HCEC 1CT (cell line): ENCODE results near the gene TTBK2.
"Not testable (repeated sequence)": the region's sequence is repeated elsewhere in the genome, so short reads cannot be mapped to it uniquely, and the experiment has no call there.

Experiments
- DNase-seq: peaks from one replicate; pipeline ENCODE4 v3.0.0-alpha.2; 2017

The TTBK2 gene

GRCh38 chr15:42903388-42904324 lies 16.9 kb downstream of the TTBK2 start:
- DNase-seq = no peak

DNA sequence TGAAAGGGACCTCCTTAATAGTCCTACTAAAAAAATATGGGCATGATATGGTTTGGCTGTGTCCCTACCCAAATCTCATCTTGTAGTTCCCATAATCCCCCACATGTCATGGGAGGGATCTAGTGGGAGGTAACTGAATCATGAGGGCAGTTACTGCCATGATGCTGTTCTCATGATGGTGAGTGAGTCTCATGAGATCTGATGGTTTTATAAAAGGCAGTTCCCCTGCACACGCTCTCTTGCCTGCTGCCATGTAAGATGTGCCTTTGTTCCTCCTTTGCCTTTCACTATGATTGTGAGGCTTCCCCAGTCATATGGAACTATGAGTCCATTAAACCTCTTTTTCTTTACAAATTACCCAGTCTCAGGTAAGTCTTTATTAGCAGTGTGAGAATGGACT lies 26.7 kb downstream of the TTBK2 start:
- DNase-seq = not testable (repeated sequence)

- no peak for DNase-seq
Measured at GRCh38 chr15:42891569-42891968, 29.0 kb downstream of the TTBK2 start.

DNA sequence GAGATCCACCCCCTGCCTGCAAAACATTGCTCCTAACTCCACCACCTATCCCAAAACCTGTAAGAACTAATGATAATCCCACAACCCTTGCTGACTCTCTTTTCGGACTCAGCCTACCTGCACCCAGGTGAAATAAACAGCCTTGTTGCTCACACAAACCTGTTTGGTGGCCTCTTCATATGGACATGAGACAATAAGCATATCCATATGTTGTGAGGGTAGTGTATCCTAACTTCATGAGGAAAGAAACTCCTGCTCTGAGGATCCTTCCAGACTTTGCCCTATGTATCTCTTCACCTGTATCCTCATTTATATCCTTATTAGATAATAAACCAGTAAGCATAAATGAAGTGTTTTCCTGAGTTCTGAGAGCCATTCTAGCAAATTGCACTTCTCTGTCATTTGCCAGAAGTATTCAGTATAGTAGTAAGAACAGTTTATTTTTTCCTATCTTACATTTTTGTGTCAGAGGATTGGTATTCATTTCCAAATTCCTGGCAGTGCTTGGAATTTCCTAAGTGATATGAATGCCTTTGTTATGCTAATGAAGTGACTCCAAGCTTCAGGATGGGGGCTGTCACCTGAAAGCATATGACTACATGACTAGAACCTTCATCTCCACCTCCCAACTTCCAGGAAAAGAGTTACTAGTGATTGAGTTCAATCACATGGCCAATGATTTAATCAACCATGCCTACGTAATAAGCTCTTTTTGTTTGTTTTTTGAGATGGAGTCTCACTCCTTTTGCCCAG lies 30.2 kb downstream of the TTBK2 start:
- DNase-seq = peak; percentile 78

GRCh38 chr15:42887384-42887783 lies 33.2 kb downstream of the TTBK2 start:
- not testable (repeated sequence) for DNase-seq

GRCh38 chr15:42880121-42880520 lies 40.5 kb downstream of the TTBK2 start:
- no peak for DNase-seq

GRCh38 chr15:42879443-42879842 lies 41.1 kb downstream of the TTBK2 start:
- DNase-seq = no peak

DNA sequence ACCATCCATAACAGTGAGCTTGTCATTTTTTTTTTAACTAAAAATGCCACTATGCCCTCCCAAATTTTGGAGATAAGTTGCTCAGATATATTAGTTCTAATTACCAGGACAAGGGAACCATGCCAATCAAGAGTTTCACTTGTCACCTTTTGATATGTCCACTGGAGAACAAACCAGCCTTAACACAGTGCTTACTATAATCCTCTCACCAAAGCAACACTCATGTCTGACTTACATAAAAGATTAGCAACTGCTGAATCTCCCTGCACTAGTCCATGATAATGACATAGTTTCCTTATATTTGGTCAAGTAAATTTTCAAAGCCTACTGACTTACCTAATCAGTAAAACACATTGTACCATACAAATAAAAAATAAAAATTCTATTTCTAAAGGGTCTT lies 44.4 kb downstream of the TTBK2 start:
- DNase-seq = no peak

- no peak for DNase-seq
Measured at GRCh38 chr15:42868683-42869082, 51.9 kb downstream of the TTBK2 start.

DNA sequence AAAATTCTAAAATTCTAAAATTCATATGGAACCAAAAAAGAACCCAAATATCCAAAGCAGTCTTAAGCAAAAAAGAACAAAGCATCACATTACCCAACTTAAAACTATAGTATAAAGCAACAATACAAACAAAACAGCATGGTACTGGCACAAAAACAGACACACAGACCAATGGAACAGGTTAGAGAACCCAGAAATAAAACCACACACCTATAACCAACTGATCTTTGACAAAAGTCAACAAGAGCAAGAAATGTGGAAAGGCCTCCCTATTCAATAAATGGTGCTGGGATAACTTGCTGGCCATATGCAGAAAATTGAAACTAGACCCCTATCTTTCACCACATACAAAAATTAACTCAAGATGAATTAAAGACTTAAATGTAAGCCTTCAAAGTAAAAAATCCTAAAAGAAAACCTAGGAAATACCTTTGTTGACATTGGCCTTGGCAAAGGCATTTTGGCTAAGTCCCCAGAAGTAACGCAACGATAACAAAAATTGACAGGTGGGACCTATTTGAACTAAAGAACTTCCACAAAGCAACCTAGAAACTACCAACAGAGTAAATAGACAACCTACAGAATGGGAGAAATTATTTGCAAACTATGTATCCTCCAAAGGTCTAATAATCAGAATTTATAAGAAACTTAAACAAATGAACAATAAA lies 56.9 kb downstream of the TTBK2 start:
- no peak for DNase-seq

GRCh38 chr15:42858999-42859789 lies 61.4 kb downstream of the TTBK2 start:
- DNase-seq = no peak

- DNase-seq = no peak
Measured at GRCh38 chr15:42858540-42858939, 62.0 kb downstream of the TTBK2 start.

DNA sequence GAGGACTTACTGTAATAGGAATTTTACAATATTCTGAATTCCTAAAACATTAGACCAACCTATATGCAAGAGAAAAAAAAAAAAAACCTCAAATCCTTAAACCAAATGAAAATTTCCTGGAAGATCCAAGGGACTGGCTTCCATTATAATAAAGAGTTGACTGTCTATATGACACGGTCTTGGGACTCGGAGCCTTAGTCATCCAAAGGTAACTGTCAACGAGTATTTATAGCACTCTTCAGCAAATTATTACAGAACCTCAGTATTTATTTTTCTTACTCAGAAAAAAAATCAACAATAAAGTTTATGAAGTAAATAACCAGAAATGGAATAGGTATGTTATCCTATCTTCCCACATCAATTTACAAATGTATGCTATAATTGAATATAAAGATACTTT lies 66.0 kb downstream of the TTBK2 start:
- no peak for DNase-seq

- no peak for DNase-seq
Measured at GRCh38 chr15:42849836-42850235, 70.7 kb downstream of the TTBK2 start.

GRCh38 chr15:42848846-42849245 lies 71.7 kb downstream of the TTBK2 start:
- no peak for DNase-seq

- DNase-seq = no peak
Measured at GRCh38 chr15:42846647-42847046, 73.9 kb downstream of the TTBK2 start.

DNA sequence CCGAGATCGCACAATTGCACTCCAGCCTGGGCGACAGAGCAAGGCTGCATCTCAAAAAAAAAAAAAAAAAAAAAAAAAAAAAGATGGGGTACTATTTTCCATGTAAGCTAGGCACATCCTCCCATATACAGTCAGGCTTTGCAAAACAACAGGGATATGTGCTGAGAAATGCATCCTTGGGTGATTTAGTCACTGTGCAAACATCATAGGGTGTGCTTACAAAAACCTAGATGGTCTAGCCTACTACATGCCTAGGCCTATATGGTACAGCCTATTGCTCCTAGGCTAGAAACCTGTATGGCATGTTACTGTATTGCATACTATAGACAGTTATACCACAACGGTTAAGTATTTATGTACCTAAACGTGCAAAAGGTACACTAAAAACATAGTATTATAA lies 75.0 kb downstream of the TTBK2 start:
- DNase-seq = no peak

GRCh38 chr15:42843699-42844098 lies 76.9 kb downstream of the TTBK2 start:
- DNase-seq = no peak

DNA sequence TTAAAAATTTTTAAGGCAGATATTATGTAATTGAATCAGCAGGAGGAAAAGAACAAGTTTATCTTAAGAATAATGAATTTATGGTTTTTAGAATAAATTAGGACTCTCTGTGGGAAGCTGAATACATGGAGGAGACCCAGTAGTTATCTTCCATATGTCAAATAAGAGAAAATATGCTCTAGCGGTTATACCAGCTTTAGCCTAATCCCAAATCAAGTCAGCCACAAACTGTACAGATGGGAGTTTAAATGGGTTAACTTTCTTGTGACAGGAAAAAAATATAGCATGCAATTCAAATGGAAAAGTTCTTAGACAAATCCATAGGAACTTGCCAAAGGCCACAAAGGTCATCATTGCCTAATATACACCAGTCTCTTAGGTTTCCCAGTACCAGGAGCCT lies 84.3 kb downstream of the TTBK2 start:
- no peak for DNase-seq

- DNase-seq = peak; percentile 93
Measured at GRCh38 chr15:42832576-42832975, 88.0 kb downstream of the TTBK2 start.

DNA sequence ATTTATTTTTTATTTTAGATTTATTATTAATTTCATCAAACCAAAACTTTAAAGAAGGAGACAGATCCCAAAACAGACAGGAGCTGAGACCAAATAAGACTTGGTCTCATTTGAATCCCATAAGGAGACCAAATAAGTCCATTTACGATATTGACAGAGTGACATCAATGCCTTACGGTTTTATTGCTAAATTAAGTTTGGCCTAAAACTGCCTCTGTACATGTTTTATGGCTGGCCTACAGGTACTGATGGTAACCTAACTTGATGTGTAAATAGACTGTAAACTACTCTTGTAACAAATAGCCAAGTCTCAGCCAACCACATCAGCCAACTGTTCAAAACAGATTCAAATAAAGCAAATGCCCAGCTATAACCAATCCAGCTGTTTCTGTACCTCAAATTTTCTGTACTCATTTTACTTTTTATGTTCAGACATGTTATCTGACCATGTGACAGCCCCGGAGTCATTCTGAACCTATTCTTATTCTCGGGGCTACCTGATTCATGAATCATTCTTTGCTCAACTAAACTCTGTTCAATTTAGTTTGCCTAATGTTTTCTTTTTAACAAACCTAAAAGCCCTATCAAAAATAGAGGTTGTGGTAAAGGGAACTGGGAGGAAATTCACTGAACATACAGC lies 94.2 kb downstream of the TTBK2 start:
- no peak for DNase-seq

GRCh38 chr15:42825599-42825998 lies 95.0 kb downstream of the TTBK2 start:
- no peak for DNase-seq
